ENCODE measurements around the gene POLK.

DNA sequence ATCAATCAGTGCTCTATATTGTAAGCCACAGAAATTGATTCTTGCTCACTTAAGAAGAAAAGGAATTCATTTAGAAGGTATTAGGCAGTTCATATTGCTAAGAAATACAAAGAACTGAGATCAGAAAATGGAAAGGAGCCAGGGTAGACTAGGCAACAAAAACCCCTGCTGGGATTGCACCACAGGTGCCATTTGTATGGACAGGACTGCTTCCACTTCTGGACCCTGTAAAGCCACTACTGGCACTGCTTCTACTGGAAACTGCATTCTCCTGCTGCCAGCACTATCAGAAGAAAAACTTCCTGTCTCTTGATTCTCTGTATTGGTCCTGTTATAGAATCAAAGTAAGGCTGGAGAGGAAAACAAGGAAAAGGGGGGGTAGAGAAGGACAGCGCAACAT is 46.2 kb upstream of the POLK start:
- TF ChIP-seq, protein P1, sequence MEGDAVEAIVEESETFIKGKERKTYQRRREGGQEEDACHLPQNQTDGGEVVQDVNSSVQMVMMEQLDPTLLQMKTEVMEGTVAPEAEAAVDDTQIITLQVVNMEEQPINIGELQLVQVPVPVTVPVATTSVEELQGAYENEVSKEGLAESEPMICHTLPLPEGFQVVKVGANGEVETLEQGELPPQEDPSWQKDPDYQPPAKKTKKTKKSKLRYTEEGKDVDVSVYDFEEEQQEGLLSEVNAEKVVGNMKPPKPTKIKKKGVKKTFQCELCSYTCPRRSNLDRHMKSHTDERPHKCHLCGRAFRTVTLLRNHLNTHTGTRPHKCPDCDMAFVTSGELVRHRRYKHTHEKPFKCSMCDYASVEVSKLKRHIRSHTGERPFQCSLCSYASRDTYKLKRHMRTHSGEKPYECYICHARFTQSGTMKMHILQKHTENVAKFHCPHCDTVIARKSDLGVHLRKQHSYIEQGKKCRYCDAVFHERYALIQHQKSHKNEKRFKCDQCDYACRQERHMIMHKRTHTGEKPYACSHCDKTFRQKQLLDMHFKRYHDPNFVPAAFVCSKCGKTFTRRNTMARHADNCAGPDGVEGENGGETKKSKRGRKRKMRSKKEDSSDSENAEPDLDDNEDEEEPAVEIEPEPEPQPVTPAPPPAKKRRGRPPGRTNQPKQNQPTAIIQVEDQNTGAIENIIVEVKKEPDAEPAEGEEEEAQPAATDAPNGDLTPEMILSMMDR (IDR thresholded peaks at IDR 0.05; ENCODE audit: low read depth, low read length, missing input control): no peak
- TF ChIP-seq GABPA (IDR thresholded peaks at IDR 0.05 in 1 of 2, conservative IDR thresholded peaks at IDR 0.05 in 1 of 2): no peak
- TF ChIP-seq EGR1 (IDR thresholded peaks at IDR 0.05; ENCODE audit: low read depth in 2 of 2): no peak
- no peak for TF ChIP-seq YY1 (IDR thresholded peaks at IDR 0.05)
- no peak for TF ChIP-seq RXRA (IDR thresholded peaks at IDR 0.05)
